GM23338 (cell line): ENCODE data around the gene TELO2. TPM values are rescaled to one million over a fixed set of nuclear protein-coding genes. Genes with fewer than 3 reads are reported as not detected.

Experiments
- ATAC-seq: fragments of 200-7000 bp; cut with Tn5 transposase; 3 replicates; pipeline ENCODE4 v1.9.1; 2020
- DNase-seq: peaks from one replicate; pipeline ENCODE4 v3.0.0-alpha.2; 2015; ENCODE audit warnings: low spot score
- H2AFZ ChIP-seq: fragments of 200-600 bp; sonication (generic); 2 replicates; pipeline ENCODE4 v1.8.0; 2016; ENCODE audit warnings: antibody characterized with exemption, mild to moderate bottlenecking, moderate library complexity
- H3F3A ChIP-seq: fragments of 200-600 bp; sonication (generic); replicated peaks from 2 replicates; pipeline ENCODE4 v1.8.0; 2017; ENCODE audit warnings: antibody characterized with exemption, mixed run types, low read depth
- H3K27ac ChIP-seq: fragments of 200-600 bp; sonication (generic); 2 replicates; pipeline ENCODE4 v1.6.1; 2016; ENCODE audit warnings: low read depth
- H3K27me3 ChIP-seq: fragments of 200-600 bp; sonication (generic); 2 replicates; pipeline ENCODE4 v1.8.0; 2016; ENCODE audit warnings: mild to moderate bottlenecking, mixed run types, moderate library complexity; ENCODE audit not compliant: insufficient read depth
- H3K36me3 ChIP-seq: fragments of 200-600 bp; sonication (generic); 2 replicates; pipeline ENCODE4 v1.8.0; 2016; ENCODE audit warnings: mild to moderate bottlenecking; ENCODE audit not compliant: insufficient read depth
- H3K4me1 ChIP-seq: fragments of 200-600 bp; sonication (generic); 2 replicates; pipeline ENCODE4 v1.8.0; 2016; ENCODE audit warnings: mild to moderate bottlenecking, moderate library complexity; ENCODE audit not compliant: insufficient read depth
- H3K4me2 ChIP-seq: fragments of 200-600 bp; sonication (generic); 2 replicates; pipeline ENCODE4 v1.7.1; 2017; ENCODE audit warnings: mixed run types
- H3K4me3 ChIP-seq: fragments of 200-600 bp; sonication (generic); 2 replicates; pipeline ENCODE4 v1.6.1; 2016; ENCODE audit warnings: mixed run types
- H3K79me2 ChIP-seq: fragments of 200-600 bp; sonication (generic); replicated peaks from 2 replicates; pipeline ENCODE4 v1.8.0; 2017; ENCODE audit warnings: mild to moderate bottlenecking; ENCODE audit not compliant: insufficient read depth
- H3K9me2 ChIP-seq: fragments of 200-600 bp; sonication (generic); 2 replicates; pipeline ENCODE4 v1.8.0; 2017; ENCODE audit not compliant: insufficient read depth
- H4K20me1 ChIP-seq: fragments of 200-600 bp; sonication (generic); replicated peaks from 2 replicates; pipeline ENCODE4 v1.8.0; 2017; ENCODE audit warnings: mild to moderate bottlenecking; ENCODE audit not compliant: insufficient read depth
- H3K27ac Mint-ChIP-seq: 2 replicates; pipeline ENCODE4 v1.8.0; 2020; ENCODE audit warnings: inconsistent platforms, mild to moderate bottlenecking, moderate library complexity, mixed read lengths
- H3K27me3 Mint-ChIP-seq: 3 replicates; pipeline ENCODE4 v1.8.0; 2022; ENCODE audit warnings: low read depth, mild to moderate bottlenecking, moderate library complexity, mixed read lengths, inconsistent platforms; ENCODE audit not compliant: insufficient read depth, poor library complexity
- H3K36me3 Mint-ChIP-seq: 3 replicates; pipeline ENCODE4 v1.8.0; 2021; ENCODE audit warnings: low read depth, mild to moderate bottlenecking, inconsistent platforms, moderate library complexity, mixed read lengths
- H3K4me1 Mint-ChIP-seq: 3 replicates; pipeline ENCODE4 v1.8.0; 2020; ENCODE audit warnings: mild to moderate bottlenecking, inconsistent platforms, mixed read lengths
- H3K4me3 Mint-ChIP-seq: 3 replicates; pipeline ENCODE4 v1.8.0; 2021; ENCODE audit warnings: moderate library complexity, mild to moderate bottlenecking, inconsistent platforms, mixed read lengths
- H3K9me3 Mint-ChIP-seq: 3 replicates; pipeline ENCODE4 v1.8.0; 2020; ENCODE audit warnings: moderate library complexity, mild to moderate bottlenecking, inconsistent platforms, mixed read lengths
- CREB1 ChIP-seq: fragments of 250-450 bp; sonication (Bioruptor Pico); IDR thresholded peaks from 2 replicates; pipeline ENCODE4 v1.5.0; 2020; ENCODE audit warnings: low read depth, mild to moderate bottlenecking, moderate library complexity
- EZH2 ChIP-seq: fragments of 200-600 bp; sonication (generic); IDR thresholded peaks from one replicate; pipeline ENCODE4 v1.8.0; 2017; ENCODE audit warnings: antibody characterized with exemption, mild to moderate bottlenecking, low read depth; ENCODE audit not compliant: unreplicated experiment
- EZH2phosphoT487 ChIP-seq: fragments of 200-600 bp; sonication (generic); IDR thresholded peaks from one replicate; pipeline ENCODE4 v1.8.1; 2018; ENCODE audit warnings: antibody characterized with exemption; ENCODE audit not compliant: unreplicated experiment
- JUNB ChIP-seq: IDR thresholded peaks from one replicate; pipeline ENCODE4 v1.6.1; 2016; ENCODE audit warnings: antibody characterized with exemption; ENCODE audit not compliant: unreplicated experiment
- NANOG ChIP-seq: IDR thresholded peaks from 2 replicates; pipeline ENCODE4 v1.6.1; 2016; ENCODE audit warnings: antibody characterized with exemption, borderline replicate concordance
- POLR2AphosphoS5 ChIP-seq: IDR thresholded peaks from 2 replicates; pipeline ENCODE4 v1.6.1; 2016; ENCODE audit warnings: antibody characterized with exemption, low read depth
- STAT1 ChIP-seq: IDR thresholded peaks from one replicate; pipeline ENCODE4 v1.6.1; 2016; ENCODE audit warnings: antibody characterized with exemption; ENCODE audit not compliant: unreplicated experiment
- ZNF114 ChIP-seq: fragments of 250-450 bp; sonication (Bioruptor Pico); IDR thresholded peaks from 2 replicates; pipeline ENCODE4 v1.5.0; 2020; ENCODE audit warnings: mild to moderate bottlenecking, moderate library complexity
- ZNF331 ChIP-seq: fragments of 250-450 bp; sonication (Bioruptor Pico); IDR thresholded peaks from 2 replicates; pipeline ENCODE4 v1.5.0; 2020; ENCODE audit warnings: low read depth, mild to moderate bottlenecking, moderate library complexity
- polyA plus RNA-seq: library from polyadenylated mRNA; unstranded; fragments of >200 nt; fragmentation: Nextera tagmentation; extraction: Ambion mirVana; gene quantifications from 2 replicates; pipeline ENCODE4 v1.2.1, GENCODE V29; 2016
- total RNA-seq: library from RNA; depleted of rRNA; stranded (reverse); fragments of >200 nt; shearing (Covaris generic); gene quantifications from 2 replicates; pipeline ENCODE4 v1.2.3, GENCODE V29; 2014
- TF ChIP-seq, protein P1 (sequence below): IDR thresholded peaks from 2 replicates; pipeline ENCODE4 v1.6.1; 2016; ENCODE audit warnings: antibody characterized with exemption
- TF ChIP-seq, protein P2 (sequence below): fragments of 250-450 bp; sonication (Bioruptor Pico); IDR thresholded peaks from 2 replicates; pipeline ENCODE4 v1.5.0; 2020; ENCODE audit warnings: mild to moderate bottlenecking, moderate library complexity
- TF ChIP-seq, protein P3 (sequence below): IDR thresholded peaks from one replicate; pipeline ENCODE4 v1.6.1; 2018; ENCODE audit warnings: antibody characterized with exemption; ENCODE audit not compliant: unreplicated experiment
- TF ChIP-seq, protein P4 (sequence below), 2 experiments: fragments of 200-600 bp in 1 of 2; sonication (generic) in 1 of 2; conservative IDR thresholded peaks; 2 replicates each; pipeline versions ENCODE4 v1.5.1 to v1.6.1; 2016 to 2017; ENCODE audit warnings: antibody characterized with exemption in 2 of 2, low read depth in 2 of 2, mild to moderate bottlenecking in 2 of 2, moderate library complexity in 1 of 2

The TELO2 gene
- total and polyA plus RNA-seq, 2 experiments from 2014 or later: 45.4 to 76.0 TPM

DNA sequence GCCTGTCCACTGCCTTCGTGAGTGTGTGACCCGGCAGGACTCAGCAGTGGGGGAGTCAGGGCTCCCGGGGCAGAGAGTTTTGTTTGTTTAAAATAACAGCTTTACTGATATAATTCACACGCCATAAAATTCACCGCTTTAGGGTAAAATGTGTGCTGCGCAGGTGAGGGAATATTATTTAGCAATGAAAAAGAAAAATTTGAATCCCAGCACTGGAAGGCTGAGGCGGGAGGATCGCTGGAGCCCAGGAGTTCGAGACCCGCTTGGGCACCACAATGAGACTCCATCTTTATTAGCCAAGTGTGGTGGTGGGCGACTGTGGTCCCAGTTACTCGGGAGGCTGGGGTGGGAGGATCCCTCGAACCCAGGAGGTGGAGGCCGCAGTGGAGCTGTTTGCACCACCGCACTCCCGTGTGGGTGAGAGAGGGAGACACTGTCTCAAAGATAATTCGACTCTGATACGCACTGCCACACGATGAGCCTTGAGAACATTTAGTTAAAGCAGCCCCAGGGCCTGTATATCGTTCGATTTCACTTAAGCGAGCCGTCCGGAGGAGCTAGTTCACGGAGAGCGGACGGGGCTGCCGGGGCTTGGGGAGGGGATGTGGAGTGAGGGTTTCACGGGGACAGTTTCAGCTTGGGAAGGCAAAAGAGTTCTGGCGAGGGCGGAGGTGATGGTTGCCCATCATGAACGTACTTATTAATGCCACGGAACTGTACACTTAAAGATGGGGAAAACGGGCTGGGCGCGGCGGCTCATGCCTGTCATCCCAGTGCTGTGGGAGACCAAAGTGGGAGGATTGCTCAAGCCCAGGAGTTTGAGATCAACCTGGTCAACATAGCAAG is 10.2 kb downstream of the TELO2 start:
- no peaks in the 10 kb centered on the region for H3K4me1 Mint-ChIP-seq
- H3K9me3 Mint-ChIP-seq: no peaks in the 10 kb centered on the region
- Histone ChIP-seq H3K36me3 (peaks cover 11% of the 10 kb centered on the region), H3K4me2 (no peak overlapping the region), H4K20me1 (0 out of 2 replicates have a peak, but pooled peaks cover 4% of the 10 kb centered on the region), H3K27ac (no peak overlapping the region), H3K27me3 (no peaks in the 10 kb centered on the region), H3K4me1 (no peaks in the 10 kb centered on the region), H2AFZ (no peak overlapping the region), H3F3A (no peaks in the 10 kb centered on the region), H3K79me2 (no peaks in the 10 kb centered on the region), H3K9me2 (no peaks in the 10 kb centered on the region), H3K4me3 (no peak overlapping the region)
- H3K4me3 Mint-ChIP-seq: no peak overlapping the region
- H3K27me3 Mint-ChIP-seq: peaks cover 7% of the 10 kb centered on the region
- H3K27ac Mint-ChIP-seq: no peak overlapping the region
- no peak for ATAC-seq
- TF ChIP-seq, protein P1, sequence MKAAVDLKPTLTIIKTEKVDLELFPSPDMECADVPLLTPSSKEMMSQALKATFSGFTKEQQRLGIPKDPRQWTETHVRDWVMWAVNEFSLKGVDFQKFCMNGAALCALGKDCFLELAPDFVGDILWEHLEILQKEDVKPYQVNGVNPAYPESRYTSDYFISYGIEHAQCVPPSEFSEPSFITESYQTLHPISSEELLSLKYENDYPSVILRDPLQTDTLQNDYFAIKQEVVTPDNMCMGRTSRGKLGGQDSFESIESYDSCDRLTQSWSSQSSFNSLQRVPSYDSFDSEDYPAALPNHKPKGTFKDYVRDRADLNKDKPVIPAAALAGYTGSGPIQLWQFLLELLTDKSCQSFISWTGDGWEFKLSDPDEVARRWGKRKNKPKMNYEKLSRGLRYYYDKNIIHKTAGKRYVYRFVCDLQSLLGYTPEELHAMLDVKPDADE: no peak
- TF ChIP-seq, protein P2, sequence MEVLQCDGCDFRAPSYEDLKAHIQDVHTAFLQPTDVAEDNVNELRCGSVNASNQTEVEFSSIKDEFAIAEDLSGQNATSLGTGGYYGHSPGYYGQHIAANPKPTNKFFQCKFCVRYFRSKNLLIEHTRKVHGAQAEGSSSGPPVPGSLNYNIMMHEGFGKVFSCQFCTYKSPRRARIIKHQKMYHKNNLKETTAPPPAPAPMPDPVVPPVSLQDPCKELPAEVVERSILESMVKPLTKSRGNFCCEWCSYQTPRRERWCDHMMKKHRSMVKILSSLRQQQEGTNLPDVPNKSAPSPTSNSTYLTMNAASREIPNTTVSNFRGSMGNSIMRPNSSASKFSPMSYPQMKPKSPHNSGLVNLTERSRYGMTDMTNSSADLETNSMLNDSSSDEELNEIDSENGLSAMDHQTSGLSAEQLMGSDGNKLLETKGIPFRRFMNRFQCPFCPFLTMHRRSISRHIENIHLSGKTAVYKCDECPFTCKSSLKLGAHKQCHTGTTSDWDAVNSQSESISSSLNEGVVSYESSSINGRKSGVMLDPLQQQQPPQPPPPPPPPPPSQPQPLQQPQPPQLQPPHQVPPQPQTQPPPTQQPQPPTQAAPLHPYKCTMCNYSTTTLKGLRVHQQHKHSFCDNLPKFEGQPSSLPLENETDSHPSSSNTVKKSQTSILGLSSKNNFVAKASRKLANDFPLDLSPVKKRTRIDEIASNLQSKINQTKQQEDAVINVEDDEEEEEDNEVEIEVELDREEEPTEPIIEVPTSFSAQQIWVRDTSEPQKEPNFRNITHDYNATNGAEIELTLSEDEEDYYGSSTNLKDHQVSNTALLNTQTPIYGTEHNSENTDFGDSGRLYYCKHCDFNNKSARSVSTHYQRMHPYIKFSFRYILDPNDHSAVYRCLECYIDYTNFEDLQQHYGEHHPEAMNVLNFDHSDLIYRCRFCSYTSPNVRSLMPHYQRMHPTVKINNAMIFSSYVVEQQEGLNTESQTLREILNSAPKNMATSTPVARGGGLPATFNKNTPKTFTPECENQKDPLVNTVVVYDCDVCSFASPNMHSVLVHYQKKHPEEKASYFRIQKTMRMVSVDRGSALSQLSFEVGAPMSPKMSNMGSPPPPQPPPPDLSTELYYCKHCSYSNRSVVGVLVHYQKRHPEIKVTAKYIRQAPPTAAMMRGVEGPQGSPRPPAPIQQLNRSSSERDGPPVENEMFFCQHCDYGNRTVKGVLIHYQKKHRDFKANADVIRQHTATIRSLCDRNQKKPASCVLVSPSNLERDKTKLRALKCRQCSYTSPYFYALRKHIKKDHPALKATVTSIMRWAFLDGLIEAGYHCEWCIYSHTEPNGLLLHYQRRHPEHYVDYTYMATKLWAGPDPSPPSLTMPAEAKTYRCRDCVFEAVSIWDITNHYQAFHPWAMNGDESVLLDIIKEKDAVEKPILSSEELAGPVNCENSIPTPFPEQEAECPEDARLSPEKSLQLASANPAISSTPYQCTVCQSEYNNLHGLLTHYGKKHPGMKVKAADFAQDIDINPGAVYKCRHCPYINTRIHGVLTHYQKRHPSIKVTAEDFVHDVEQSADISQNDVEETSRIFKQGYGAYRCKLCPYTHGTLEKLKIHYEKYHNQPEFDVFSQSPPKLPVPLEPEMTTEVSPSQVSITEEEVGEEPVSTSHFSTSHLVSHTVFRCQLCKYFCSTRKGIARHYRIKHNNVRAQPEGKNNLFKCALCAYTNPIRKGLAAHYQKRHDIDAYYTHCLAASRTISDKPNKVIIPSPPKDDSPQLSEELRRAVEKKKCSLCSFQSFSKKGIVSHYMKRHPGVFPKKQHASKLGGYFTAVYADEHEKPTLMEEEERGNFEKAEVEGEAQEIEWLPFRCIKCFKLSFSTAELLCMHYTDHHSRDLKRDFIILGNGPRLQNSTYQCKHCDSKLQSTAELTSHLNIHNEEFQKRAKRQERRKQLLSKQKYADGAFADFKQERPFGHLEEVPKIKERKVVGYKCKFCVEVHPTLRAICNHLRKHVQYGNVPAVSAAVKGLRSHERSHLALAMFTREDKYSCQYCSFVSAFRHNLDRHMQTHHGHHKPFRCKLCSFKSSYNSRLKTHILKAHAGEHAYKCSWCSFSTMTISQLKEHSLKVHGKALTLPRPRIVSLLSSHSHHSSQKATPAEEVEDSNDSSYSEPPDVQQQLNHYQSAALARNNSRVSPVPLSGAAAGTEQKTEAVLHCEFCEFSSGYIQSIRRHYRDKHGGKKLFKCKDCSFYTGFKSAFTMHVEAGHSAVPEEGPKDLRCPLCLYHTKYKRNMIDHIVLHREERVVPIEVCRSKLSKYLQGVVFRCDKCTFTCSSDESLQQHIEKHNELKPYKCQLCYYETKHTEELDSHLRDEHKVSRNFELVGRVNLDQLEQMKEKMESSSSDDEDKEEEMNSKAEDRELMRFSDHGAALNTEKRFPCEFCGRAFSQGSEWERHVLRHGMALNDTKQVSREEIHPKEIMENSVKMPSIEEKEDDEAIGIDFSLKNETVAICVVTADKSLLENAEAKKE: no peak
- TF ChIP-seq CREB1 (CRISPR knock-in tag) (no peak), NANOG (no peak), EZH2phosphoT487 (no peak), STAT1 (no peak), JUNB (no peak), EZH2 (no peak), ZNF331 (CRISPR knock-in tag) (no peak), POLR2AphosphoS5 (no peak), ZNF114 (CRISPR knock-in tag) (no peak)
- TF ChIP-seq, protein P3, sequence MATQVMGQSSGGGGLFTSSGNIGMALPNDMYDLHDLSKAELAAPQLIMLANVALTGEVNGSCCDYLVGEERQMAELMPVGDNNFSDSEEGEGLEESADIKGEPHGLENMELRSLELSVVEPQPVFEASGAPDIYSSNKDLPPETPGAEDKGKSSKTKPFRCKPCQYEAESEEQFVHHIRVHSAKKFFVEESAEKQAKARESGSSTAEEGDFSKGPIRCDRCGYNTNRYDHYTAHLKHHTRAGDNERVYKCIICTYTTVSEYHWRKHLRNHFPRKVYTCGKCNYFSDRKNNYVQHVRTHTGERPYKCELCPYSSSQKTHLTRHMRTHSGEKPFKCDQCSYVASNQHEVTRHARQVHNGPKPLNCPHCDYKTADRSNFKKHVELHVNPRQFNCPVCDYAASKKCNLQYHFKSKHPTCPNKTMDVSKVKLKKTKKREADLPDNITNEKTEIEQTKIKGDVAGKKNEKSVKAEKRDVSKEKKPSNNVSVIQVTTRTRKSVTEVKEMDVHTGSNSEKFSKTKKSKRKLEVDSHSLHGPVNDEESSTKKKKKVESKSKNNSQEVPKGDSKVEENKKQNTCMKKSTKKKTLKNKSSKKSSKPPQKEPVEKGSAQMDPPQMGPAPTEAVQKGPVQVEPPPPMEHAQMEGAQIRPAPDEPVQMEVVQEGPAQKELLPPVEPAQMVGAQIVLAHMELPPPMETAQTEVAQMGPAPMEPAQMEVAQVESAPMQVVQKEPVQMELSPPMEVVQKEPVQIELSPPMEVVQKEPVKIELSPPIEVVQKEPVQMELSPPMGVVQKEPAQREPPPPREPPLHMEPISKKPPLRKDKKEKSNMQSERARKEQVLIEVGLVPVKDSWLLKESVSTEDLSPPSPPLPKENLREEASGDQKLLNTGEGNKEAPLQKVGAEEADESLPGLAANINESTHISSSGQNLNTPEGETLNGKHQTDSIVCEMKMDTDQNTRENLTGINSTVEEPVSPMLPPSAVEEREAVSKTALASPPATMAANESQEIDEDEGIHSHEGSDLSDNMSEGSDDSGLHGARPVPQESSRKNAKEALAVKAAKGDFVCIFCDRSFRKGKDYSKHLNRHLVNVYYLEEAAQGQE: no peak
- TF ChIP-seq, protein P4, sequence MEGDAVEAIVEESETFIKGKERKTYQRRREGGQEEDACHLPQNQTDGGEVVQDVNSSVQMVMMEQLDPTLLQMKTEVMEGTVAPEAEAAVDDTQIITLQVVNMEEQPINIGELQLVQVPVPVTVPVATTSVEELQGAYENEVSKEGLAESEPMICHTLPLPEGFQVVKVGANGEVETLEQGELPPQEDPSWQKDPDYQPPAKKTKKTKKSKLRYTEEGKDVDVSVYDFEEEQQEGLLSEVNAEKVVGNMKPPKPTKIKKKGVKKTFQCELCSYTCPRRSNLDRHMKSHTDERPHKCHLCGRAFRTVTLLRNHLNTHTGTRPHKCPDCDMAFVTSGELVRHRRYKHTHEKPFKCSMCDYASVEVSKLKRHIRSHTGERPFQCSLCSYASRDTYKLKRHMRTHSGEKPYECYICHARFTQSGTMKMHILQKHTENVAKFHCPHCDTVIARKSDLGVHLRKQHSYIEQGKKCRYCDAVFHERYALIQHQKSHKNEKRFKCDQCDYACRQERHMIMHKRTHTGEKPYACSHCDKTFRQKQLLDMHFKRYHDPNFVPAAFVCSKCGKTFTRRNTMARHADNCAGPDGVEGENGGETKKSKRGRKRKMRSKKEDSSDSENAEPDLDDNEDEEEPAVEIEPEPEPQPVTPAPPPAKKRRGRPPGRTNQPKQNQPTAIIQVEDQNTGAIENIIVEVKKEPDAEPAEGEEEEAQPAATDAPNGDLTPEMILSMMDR (conservative IDR thresholded peaks at IDR 0.05; ENCODE audit: low read depth in 2 of 2): no peak
- DNase-seq: no peak
- H3K36me3 Mint-ChIP-seq: peaks cover 30% of the 10 kb centered on the region
